A549 (cell line): Measurements from ENCODE around the gene DIP2C.

ENCODE experiments used
- EHF ChIP-seq: fragments of 250-450 bp; sonication (Bioruptor Pico); IDR thresholded peaks from 2 replicates; pipeline ENCODE4 v1.5.0; 2020; ENCODE audit warnings: mild to moderate bottlenecking
- EP300 ChIP-seq, 2 experiments: fragments of >200 bp; sonication (Bioruptor Twin); formaldehyde crosslinking; IDR thresholded peaks; 2 replicates in 1 of 2; 3 replicates in 1 of 2; pipeline ENCODE4 v1.6.1; 2016 to 2017
- ESRRA ChIP-seq: fragments of 150-350 bp; IDR thresholded peaks from 2 replicates; pipeline ENCODE4 v1.6.1; 2014; ENCODE audit warnings: mild to moderate bottlenecking, low read length, borderline replicate concordance
- RFX5 ChIP-seq: fragments of 450-650 bp; IDR thresholded peaks from 2 replicates; pipeline ENCODE4 v1.7.1; 2014; ENCODE audit warnings: antibody characterized with exemption, mild to moderate bottlenecking, moderate library complexity
- TF ChIP-seq, protein P1 (sequence below): fragments of >200 bp; sonication (Bioruptor Twin); formaldehyde crosslinking; IDR thresholded peaks from 3 replicates; pipeline ENCODE4 v1.5.1; 2016
- TF ChIP-seq, protein P2 (sequence below): IDR thresholded peaks from 2 replicates; pipeline ENCODE4 v1.6.1; 2012
- TF ChIP-seq, protein P3 (sequence below): fragments of 250-450 bp; sonication (Bioruptor Pico); IDR thresholded peaks from 2 replicates; pipeline ENCODE4 v1.5.0; 2021; ENCODE audit warnings: mild to moderate bottlenecking, moderate library complexity, borderline replicate concordance

DNA sequence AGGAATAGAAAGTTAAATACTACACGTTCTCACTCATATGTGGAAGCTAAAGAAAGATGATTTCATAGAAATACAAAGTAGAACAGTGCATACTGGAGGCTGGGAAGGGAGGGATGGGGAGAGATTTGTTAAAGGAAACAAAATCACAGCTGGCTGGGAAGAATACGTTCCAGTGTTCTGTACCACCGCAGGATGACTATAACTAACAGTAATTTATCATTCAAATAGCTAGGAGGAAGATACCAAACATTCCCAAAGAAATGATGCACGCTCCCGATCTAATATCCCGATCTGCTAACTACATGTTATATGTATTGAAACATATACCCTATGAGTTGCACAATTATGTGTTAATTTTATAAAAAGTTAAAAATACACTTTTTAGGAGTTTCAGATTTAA, 391.9 kb downstream of the DIP2C start:
- TF ChIP-seq, protein P1, sequence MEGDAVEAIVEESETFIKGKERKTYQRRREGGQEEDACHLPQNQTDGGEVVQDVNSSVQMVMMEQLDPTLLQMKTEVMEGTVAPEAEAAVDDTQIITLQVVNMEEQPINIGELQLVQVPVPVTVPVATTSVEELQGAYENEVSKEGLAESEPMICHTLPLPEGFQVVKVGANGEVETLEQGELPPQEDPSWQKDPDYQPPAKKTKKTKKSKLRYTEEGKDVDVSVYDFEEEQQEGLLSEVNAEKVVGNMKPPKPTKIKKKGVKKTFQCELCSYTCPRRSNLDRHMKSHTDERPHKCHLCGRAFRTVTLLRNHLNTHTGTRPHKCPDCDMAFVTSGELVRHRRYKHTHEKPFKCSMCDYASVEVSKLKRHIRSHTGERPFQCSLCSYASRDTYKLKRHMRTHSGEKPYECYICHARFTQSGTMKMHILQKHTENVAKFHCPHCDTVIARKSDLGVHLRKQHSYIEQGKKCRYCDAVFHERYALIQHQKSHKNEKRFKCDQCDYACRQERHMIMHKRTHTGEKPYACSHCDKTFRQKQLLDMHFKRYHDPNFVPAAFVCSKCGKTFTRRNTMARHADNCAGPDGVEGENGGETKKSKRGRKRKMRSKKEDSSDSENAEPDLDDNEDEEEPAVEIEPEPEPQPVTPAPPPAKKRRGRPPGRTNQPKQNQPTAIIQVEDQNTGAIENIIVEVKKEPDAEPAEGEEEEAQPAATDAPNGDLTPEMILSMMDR, result no peak
- TF ChIP-seq EHF, result no peak
- TF ChIP-seq ESRRA, result no peak
- TF ChIP-seq, protein P2, sequence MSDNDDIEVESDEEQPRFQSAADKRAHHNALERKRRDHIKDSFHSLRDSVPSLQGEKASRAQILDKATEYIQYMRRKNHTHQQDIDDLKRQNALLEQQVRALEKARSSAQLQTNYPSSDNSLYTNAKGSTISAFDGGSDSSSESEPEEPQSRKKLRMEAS, result no peak
- TF ChIP-seq EP300 (IDR thresholded peaks at IDR 0.05), result no peak
- TF ChIP-seq, protein P3, sequence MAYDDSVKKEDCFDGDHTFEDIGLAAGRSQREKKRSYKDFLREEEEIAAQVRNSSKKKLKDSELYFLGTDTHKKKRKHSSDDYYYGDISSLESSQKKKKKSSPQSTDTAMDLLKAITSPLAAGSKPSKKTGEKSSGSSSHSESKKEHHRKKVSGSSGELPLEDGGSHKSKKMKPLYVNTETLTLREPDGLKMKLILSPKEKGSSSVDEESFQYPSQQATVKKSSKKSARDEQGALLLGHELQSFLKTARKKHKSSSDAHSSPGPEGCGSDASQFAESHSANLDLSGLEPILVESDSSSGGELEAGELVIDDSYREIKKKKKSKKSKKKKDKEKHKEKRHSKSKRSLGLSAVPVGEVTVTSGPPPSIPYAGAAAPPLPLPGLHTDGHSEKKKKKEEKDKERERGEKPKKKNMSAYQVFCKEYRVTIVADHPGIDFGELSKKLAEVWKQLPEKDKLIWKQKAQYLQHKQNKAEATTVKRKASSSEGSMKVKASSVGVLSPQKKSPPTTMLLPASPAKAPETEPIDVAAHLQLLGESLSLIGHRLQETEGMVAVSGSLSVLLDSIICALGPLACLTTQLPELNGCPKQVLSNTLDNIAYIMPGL (CRISPR knock-in tag), result no peak
- no peak for TF ChIP-seq RFX5
